ENCODE data around the gene NEDD4.

Gene NEDD4

DNA sequence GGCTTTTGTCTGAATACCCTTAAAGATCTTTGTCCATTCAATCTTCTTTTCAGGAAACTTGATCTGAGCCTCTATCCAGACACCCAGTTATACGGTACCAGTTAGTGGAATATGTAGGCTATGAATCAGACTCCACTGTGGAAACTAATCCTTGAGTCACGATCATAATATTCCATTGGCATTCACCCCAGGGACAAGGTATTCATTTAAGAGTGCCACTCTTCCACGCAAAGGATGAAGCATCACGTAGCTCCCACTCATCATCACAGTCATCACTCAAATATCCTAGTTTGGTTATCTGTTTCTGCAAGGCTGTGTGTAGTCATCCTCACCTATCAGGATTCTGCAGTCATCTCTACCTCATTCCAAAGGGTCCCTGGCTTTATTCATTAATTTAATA is 85.6 kb downstream of the NEDD4 start:
- TF ChIP-seq, protein P1, sequence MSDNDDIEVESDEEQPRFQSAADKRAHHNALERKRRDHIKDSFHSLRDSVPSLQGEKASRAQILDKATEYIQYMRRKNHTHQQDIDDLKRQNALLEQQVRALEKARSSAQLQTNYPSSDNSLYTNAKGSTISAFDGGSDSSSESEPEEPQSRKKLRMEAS (IDR thresholded peaks at IDR 0.05; ENCODE audit: low read depth, low read length) = no peak
- no peak for TF ChIP-seq POLR2A (IDR thresholded peaks at IDR 0.05; ENCODE audit: extremely low read depth, insufficient read length)
- TF ChIP-seq, protein P2, sequence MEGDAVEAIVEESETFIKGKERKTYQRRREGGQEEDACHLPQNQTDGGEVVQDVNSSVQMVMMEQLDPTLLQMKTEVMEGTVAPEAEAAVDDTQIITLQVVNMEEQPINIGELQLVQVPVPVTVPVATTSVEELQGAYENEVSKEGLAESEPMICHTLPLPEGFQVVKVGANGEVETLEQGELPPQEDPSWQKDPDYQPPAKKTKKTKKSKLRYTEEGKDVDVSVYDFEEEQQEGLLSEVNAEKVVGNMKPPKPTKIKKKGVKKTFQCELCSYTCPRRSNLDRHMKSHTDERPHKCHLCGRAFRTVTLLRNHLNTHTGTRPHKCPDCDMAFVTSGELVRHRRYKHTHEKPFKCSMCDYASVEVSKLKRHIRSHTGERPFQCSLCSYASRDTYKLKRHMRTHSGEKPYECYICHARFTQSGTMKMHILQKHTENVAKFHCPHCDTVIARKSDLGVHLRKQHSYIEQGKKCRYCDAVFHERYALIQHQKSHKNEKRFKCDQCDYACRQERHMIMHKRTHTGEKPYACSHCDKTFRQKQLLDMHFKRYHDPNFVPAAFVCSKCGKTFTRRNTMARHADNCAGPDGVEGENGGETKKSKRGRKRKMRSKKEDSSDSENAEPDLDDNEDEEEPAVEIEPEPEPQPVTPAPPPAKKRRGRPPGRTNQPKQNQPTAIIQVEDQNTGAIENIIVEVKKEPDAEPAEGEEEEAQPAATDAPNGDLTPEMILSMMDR (IDR thresholded peaks at IDR 0.05; ENCODE audit: low read depth, low read length) = no peak
- no peak for TF ChIP-seq MYC (IDR thresholded peaks at IDR 0.05; ENCODE audit: low read depth, low read length)
- H3K4me3 ChIP-seq (ENCODE audit: low read depth, low read length) = no peak overlapping the region
- DNase-seq (ENCODE audit: low read depth) = no peak

DNA sequence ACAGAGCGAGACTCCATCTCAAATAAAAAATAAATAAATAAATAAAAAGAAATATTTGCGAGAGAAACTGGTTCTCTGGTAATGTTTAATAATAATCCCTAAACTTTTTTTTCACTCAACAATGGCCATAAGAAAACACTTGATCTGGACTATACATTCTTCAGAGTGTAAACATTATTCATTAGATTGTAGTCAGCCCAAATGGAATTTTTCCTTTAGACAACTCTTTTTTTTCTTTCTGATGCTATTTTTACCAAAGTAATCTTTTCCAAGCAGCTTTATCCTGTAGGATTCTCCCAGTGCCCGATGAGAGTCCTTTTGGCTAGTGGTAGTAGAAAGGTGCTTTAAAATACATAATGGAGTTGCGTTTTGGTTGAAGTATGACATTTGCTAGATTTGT is 90.4 kb downstream of the NEDD4 start:
- TF ChIP-seq POLR2A (IDR thresholded peaks at IDR 0.05; ENCODE audit: extremely low read depth, insufficient read length) (no peak), MYC (IDR thresholded peaks at IDR 0.05; ENCODE audit: low read depth, low read length) (no peak)
- TF ChIP-seq, protein P2 (IDR thresholded peaks at IDR 0.05; ENCODE audit: low read depth, low read length) = no peak
- TF ChIP-seq, protein P1 (IDR thresholded peaks at IDR 0.05; ENCODE audit: low read depth, low read length) = no peak
- no peak for DNase-seq (ENCODE audit: low read depth)
- no peak overlapping the region for H3K4me3 ChIP-seq (ENCODE audit: low read depth, low read length)

- no peak for TF ChIP-seq POLR2A (IDR thresholded peaks at IDR 0.05; ENCODE audit: extremely low read depth, insufficient read length)
- TF ChIP-seq, protein P1 (IDR thresholded peaks at IDR 0.05; ENCODE audit: low read depth, low read length) = no peak
- TF ChIP-seq, protein P2 (IDR thresholded peaks at IDR 0.05; ENCODE audit: low read depth, low read length) = no peak
- TF ChIP-seq MYC (IDR thresholded peaks at IDR 0.05; ENCODE audit: low read depth, low read length) = no peak
- no peak overlapping the region for H3K4me3 ChIP-seq (ENCODE audit: low read depth, low read length)
- no peak for DNase-seq (ENCODE audit: low read depth)
Observed at GRCh38 chr15:55900019-55900418, 93.4 kb downstream of the NEDD4 start.

DNA sequence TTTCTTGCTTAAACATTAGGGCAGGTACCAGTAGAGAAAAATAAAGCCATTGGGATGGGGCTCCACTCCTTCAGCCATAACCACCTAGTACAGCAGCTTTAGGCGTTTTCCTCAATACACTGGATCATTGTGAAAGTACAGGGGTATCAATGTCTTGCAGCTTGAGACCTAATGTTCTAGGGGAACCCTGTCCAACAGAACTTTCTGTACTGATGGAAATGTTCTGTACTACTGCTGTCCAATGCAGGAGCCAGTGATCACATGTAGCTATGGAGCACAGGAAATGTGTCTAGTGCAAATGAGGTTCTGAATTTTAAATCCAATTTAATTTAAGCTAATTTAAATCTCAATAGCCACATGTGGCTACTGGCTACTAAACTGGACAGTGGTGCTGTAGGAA is 93.9 kb downstream of the NEDD4 start:
- no peak overlapping the region for H3K4me3 ChIP-seq (ENCODE audit: low read depth, low read length)
- no peak for DNase-seq (ENCODE audit: low read depth)
- TF ChIP-seq, protein P1 (IDR thresholded peaks at IDR 0.05; ENCODE audit: low read depth, low read length) = no peak
- TF ChIP-seq MYC (IDR thresholded peaks at IDR 0.05; ENCODE audit: low read depth, low read length) (no peak), POLR2A (IDR thresholded peaks at IDR 0.05; ENCODE audit: extremely low read depth, insufficient read length) (no peak)
- TF ChIP-seq, protein P2 (IDR thresholded peaks at IDR 0.05; ENCODE audit: low read depth, low read length) = no peak

DNA sequence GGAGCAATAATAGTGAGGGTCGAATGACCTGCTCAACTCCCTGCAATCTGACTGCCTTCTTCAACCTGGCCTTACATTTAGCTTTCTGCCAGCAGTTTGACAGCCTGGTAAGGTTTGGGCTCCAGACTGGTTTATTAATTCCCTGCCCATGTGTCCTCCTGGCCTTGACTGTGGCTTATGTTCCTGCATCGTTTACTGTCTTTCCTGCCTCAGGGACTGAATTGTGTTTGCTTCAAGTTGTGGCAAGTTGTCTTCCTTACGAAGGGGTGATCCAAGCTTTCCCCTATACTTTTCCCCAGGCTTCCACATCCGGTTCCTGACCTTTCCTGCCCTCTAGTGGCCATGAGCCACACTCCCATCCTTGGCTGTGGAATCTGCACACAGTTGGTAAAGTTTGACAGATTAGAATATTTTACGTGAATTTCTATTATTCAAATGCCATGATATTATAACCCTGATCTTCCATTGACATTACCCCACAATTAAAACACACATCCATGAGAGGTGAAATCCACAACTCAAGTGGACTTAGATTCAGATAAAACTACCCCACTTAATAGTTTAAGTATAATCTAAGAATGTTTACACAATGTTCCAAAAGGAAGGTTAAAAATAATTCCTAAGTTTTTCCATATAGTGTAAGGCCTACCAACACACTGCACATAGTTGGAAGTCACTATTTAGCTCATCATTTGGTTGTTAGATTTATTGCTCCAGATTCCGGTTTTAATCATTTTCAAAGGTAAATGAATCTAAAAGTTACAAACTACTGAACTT is 95.7 kb downstream of the NEDD4 start:
- H3K4me3 ChIP-seq (ENCODE audit: low read depth, low read length) = no peak overlapping the region
- TF ChIP-seq, protein P2 (IDR thresholded peaks at IDR 0.05; ENCODE audit: low read depth, low read length) = peak; percentile 89
- TF ChIP-seq MYC (IDR thresholded peaks at IDR 0.05; ENCODE audit: low read depth, low read length) = no peak
- TF ChIP-seq, protein P1 (IDR thresholded peaks at IDR 0.05; ENCODE audit: low read depth, low read length) = no peak
- DNase-seq (ENCODE audit: low read depth) = peak; percentile 39

All from NB4 (cell line).